ENCODE measurements around the gene MS4A8.
"Not testable (repeated sequence)": the region's sequence is repeated elsewhere in the genome, so short reads cannot be mapped to it uniquely, and the experiment has no call there.

The MS4A8 gene, protein sequence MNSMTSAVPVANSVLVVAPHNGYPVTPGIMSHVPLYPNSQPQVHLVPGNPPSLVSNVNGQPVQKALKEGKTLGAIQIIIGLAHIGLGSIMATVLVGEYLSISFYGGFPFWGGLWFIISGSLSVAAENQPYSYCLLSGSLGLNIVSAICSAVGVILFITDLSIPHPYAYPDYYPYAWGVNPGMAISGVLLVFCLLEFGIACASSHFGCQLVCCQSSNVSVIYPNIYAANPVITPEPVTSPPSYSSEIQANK

DNA sequence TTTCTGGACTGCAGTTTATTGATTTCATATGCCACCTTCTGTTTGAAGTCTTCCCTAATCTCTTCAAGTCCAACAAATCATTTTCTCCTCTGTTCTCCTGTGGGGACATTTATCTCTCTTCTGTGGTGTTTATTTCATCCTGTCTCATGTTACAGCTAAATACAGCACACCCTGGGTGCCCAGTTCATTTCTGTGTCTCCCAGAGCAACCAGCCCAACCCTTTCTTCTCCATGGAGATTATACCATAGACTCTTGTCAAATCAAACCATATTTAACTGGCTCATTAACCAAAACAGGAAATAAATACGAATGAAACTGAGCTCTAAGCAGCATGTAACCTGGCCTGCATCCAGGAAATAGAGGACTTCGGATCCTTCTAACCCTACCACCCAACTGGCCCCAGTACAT lies at the start of gene MS4A8:
Gene MS4A8 (plus strand): TSS at position 329 of the 408 bp plus-strand sequence. CDS start 1,249 bp downstream, outside the sequence.
- DNase-seq, result no peak

DNA sequence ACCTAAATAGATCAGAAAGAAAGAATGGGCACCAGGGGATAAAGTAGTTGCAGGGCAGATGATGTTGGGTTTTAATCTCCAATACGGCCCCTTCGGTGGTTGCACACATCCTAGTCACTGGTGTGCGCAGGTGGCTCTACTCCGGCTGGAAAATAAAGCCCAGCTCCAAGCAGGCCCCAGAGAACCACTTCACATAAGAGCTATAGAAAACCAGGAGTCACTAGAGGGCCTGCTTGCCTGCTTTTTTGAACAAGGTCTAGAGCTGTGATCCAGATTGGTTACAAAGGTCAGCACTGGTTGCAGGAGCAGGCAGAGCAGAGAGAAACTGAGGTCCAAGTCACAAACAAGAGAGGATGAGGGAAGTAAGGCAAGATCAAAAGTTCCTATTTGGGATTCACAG lies 41.5 kb upstream of the MS4A8 start:
- DNase-seq, result no peak

DNA sequence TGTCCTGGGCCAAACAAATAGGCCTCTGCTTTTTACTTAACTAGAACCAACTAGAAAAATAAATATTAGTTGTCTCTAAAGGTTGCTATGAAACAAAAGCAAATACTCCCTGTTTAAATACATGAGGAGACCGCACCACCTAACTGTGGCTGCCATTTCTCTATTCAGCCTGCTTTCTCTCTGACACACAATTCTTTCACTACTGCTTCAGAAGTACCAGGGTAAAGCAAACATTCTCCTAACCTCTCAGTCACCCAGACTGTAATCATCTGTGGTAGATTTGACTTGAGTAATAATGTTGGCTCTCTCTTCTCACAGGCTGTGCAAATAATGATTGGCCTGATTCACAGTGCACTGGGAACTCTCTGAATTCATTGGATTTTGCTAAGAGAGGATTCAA lies 41.0 kb upstream of the MS4A8 start:
- no peak for DNase-seq

DNA sequence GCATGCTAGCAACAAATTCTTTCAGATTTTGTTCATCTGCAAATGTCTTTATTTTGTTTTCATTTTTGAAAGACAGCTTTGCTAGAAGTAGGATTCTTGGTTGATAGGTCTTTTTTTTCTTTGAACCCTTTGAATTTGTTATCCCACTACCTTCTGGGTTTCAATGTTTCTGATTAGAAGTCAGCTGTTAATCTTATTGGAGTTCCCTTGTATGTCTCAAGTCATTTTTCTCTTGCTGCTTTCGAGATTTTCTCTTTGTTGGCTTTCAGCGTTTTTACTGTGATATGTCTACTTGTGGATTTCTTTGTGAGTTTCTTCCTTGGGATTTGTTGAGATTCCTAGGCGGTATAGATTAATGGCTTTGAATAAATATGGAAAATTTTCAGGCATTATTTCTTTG lies 27.2 kb upstream of the MS4A8 start:
- DNase-seq, result no peak

DNA sequence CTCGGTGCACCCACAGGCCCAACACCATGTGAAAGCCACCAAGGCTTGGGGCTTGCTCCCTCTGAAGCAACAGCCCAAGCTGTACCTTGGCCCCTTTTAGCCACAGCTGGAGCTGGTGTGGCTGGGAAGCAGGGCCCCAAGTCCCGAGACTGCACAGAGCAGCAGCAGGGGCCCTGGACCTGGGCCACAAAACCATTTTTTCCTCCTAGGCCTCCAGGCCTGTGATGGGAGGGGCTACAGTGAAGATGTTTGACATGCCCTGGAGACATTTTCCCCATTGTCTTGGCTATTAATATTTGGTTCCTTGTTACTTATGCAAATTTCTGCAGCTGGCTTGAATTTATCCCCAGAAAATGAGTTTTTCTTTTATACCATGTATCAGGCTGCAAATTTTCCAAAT lies 21.2 kb upstream of the MS4A8 start:
- DNase-seq, result not testable (repeated sequence)

DNA sequence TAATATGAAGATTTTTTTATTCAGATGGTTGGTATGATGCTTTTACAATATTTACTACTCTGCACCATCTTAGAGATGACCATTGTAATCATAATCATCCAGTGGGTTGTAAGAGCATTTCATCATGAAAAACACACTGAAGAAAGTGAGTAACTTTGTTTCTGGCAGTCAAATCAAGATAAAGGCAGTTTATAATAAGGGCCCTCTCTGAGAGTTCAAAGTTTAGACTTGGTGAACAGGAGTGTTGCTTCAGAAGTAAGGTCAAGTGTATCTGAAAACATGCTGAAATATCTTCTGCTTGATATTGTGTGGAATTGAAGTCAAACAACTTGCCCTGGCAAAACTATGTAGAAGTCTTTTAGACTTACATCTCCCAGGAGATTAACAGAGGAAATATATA lies 19.5 kb upstream of the MS4A8 start:
- no peak for DNase-seq

DNA sequence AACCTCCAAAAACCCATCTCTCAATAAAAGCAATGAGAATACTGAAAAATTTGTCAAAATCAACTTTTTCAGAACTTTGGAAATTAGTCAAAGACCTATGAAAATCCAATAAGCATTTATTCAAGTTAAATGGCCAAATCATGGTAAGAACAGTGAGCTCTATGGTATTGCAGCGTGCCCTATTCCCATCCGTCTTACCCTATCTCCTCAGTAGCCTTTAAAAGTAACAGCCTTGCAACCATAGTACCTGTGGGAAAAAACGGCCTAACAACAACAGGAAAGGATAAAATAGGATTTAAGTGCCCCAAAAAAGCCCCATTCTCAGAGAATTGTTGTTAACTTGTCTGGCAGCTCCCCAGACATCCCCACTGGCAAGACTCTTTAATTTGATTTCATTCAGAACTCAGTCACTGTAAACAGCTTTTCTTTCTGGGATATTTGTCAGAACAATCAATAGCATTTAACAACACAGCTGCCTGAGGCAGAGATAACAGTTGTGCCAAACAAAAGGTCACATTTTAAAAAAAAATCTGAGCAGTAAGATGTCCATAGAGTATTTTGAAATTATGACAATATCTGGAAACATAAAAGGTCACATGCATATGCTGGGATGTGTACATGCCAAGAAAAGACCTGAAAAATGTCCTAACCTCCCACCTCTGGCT lies 18.8 kb upstream of the MS4A8 start:
- no peak for DNase-seq

DNA sequence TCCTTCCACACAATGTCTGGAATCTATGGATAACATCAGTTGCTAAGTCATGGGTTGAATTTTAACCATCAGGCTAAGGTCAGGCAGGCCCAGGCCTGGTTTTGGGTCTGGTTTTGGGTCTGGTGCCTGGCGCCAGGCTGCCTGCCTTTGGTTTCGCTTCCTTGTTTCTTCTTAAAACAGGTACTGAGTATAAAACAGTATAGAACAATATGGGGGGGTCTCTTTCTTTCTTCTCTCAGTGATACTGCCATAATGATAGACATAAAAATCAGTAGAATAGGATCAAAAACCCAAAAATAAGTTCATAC lies 14.9 kb upstream of the MS4A8 start:
- DNase-seq, result not testable (repeated sequence)

DNA sequence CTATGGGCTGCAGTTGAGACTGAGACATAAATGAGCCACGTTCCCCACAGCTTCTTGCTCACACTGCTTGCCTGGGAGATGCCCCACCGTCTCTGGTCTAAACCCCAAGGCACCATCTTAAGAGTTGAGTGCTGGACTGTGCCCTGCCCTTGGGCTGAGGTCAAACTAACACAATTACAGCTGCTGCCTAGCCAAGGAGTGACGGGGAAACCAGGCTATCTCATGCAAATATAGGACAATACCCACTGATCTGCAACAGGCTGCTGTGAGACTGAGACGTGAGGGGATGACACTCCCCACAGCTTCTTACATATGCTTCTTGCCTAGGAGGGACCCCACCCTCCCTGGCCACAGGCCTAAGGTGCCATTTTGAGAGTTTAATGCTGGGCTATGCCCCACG lies 7.8 kb upstream of the MS4A8 start:
- DNase-seq, result no peak

DNA sequence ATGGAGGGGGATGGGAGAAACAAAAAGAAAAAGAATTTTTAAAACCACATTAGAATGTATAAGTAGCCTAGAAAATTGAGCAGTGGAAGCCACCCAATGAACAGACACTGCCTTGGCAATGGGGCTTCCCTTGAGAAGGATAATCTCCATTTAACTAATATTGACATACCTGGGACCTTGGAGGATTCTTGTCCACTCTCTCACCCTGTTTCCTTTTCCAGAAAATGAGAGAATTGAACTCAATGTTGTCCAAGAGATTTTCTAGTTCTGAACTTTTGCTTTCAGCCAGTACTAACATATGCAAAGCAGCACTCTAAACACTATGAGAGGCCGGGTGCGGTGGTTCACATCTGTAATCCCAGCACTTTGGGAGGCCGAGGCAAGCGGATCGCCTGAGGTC lies 524 bp downstream of the MS4A8 start:
- DNase-seq, result no peak

DNA sequence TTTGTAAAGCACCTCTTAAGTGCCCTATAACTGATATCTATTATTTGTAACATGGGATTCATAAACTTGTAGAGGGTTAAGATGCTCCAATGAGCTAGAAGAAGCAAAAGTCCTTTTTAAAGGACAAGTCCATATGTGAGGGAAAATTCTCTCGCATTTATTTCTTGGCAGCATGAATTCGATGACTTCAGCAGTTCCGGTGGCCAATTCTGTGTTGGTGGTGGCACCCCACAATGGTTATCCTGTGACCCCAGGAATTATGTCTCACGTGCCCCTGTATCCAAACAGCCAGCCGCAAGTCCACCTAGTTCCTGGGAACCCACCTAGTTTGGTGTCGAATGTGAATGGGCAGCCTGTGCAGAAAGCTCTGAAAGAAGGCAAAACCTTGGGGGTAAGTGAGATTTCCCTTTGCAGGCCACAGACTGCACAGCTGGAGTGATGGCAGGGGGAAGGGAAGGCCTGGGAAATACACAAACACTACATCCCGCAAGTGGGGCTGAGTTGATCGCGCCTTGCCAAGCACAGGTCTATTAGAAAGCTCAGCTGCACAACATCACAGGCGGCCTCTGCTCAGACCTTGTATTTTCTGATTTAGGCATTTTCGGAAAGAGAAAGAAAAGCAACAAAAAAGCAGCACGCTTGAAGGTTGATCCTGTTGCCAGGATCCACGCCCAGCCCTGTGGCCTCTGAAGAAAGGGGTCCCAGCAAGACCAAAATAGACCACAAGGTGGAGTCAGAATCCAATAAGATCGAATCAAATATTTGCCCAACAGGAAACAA lies 1.5 kb downstream of the MS4A8 start:
- no peak for DNase-seq

DNA sequence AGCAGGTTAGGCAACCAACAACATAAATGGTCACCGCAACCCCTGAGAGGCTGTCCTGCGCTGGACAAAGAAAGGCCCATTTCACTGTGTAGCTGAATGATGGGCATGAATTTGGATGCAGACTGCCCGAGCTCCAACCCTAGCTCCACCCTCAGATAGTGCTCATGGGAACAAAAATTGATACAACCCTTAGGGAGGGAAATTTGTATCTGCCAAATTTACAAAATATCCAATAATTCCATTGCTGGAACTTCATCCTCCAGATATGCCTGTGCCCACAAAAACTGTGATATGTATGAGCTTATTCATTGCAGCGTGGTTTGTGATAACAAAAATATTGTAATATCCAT lies 2.0 kb downstream of the MS4A8 start:
- no peak for DNase-seq

DNA sequence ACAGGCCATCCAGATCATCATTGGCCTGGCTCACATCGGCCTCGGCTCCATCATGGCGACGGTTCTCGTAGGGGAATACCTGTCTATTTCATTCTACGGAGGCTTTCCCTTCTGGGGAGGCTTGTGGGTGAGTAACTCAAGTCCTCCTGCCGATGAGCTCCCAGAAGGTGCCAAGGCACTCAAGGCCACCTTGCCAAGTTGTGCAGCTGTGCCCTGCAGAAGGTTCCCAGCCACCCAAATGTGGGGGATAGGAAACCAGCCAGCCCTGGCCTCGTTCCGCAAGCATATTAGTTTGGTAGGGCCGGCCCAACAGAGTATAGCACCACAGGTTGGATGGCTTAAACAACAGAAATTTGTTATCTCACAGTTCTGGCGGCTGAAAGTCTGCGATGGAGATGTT lies 4.0 kb downstream of the MS4A8 start:
- no peak for DNase-seq

DNA sequence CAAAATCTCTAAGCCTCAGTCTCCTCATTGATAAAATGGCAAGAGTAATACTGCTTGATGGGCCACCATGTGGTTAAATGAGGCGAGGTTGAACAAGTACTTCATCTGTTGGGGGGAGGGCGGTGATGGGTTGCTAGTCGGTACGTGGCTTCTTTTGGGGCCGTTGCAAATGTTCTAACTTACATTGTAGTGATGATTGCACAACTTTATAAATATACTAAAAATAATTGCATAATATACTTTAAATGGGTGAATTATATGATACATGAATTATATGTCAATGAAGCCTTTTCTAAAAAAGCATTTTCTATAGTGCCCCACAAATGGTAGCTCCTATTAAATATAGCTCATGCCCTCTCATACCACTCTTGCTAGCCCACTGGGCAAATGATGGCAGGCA lies 6.5 kb downstream of the MS4A8 start:
- DNase-seq, result no peak

DNA sequence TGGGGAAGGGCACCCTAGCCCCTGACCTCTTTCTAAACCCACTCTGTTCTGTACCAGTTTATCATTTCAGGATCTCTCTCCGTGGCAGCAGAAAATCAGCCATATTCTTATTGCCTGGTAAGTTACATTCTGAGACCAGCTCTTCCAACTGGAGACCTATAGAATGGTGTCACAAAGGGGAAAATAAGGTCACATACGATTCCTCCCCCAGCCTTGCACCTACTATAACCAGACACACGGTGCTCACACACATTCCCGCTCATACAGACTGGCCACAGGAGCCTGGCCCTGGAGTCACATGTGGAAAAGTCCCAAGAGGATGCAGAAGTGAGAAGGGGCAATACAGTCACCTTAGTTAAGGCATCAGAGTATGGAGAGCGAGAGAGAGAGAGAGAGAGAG lies 7.5 kb downstream of the MS4A8 start:
- DNase-seq, result no peak

DNA sequence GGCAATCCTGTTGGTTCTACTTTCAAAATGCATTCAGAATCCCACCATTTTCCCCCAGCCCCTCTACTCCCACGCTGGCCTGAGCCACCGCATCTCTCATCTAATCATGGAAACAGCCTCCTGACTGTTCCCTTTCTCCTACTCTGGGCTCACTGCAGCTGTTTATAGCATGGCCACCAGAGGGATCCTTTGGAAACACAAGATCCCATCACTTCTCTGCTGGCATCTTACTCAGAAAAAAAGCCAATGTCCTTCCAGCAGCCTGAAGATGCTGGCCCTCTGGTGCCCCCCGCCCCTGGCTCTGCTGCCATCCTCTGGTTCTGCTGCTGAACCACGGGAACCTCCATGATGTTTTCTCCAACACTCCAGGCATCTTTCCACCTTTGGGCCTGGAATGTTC lies 11.1 kb downstream of the MS4A8 start:
- DNase-seq, result no peak

DNA sequence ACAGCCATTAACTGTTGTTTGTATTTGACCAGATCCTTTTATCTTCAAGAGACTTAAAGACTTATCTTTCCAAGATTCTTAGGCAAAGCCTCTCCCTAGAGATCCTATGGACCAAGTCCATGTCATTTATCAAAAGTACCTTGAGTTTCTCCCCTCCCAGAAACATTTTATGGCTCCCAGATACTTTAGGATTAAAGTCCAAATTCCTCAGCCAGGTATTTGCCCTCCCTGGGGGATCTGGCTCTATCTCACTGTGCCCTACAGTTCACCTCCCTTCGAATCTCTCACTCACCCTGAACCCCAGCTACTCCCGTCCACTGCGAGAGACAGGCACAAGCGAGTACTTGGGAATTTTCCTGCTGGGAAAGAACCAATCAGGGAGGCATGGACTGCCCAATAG lies 11.9 kb downstream of the MS4A8 start:
- DNase-seq, result no peak

DNA sequence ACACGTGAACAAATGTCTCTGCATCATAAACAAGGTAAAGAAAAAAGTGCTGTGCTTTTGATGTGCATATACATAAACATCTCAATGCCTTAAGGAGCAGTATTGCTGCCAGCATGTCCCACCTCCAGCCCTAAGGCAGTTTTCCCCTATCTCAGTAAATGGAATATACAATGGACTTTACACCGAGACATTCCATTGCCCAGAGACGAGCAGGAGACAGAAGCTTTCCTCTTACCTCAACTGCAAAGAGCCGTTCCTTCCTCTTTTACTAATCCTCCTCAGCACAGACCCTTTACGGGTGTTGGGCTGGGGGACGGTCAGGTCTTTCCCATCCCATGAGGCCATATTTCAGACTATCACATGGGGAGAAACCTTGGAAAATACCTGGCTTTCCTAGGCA lies 14.0 kb downstream of the MS4A8 start:
- not testable (repeated sequence) for DNase-seq

DNA sequence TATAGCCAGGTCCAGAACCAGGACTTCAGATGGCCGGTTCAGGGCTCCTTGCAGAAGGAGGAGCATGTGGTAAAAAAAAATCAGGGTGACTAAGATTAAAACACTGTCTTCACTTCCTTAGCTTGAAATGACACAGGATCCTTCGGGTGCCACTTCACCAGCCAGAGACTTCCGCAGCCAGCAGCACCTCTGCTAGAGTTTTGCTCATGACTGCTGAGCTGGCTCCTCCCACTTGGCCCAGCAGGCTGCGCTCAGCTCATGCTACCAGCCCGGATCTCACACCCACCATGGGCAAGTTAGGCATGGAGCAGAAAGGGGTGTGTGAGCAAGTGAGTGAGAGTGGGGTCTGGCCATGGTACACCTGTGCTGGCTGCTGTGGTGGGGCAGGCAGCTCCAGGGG lies 18.5 kb downstream of the MS4A8 start:
- no peak for DNase-seq

DNA sequence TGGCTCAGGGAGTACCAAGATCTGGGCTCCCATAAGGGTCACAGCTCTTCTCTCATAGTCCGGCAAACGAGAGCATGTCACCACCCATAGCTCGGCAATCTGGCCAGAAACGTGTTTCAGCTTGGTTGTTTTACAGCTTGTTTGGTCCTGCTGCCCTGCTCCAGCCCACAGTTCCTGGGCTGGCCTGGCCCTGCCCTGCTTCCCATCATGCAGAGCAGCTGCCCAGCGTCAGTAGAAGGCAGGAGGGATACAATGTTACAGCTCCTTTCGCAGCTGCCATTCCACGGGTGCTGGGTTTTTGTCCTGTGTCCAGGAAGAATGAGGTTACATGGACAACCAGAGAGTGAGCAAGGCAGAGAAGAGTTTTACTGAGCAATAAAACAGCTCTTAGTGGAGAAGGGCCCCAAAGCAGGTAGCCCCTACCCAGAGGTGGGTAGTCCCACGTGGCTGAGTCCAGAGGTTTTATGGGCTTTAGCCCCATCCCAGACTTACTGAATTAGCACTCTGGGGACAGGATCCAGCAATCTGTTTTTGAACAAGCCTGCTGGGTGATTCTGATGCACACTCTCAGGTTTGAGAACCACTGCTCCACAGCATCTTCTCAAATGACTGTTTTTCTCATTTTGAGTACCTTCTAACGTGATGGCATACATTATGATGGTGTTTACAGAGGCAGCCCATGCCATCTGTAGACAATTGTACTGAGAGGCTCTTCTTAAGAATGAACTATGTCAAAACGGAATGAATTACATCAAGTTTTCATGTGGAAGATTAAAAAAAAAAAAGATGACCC lies 19.3 kb downstream of the MS4A8 start:
- DNase-seq, result no peak

DNA sequence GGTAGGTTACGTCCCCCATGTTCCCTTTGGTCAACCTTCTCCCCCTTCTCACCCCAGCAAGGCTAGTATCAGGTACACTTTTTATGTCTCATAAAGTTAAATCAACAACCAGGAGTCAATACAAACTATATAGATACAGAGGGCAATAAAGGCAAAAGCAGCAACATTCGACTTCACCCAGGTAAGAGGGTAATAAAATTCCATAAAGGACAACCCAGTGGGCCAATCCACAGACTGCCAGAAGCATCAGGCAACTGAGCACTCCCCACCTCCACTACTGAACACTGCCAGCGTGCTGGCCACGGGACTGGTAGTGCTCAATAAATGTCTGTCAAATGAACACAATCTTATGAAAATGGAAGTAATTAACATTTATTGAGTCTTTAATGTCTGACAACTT lies 20.0 kb downstream of the MS4A8 start:
- DNase-seq, result no peak

DNA sequence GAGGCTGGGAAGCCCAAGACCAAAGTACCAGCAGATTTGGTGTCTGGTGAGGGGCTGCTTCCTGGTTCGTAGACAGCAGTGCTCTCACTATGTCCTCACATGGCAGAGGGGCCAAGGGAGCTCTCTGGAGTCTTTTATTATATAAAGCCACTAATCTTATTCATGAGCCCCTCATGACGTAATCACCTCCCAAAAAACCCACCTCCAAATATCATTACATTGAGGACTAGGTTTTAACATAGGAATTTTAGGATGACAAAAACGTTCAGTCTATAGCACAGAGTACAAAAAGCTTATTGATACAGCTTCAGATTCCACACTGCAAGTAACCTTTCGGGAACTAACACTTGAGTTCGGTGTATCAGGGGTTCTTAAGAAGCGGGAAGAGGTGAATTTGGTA lies 21.0 kb downstream of the MS4A8 start:
- no peak for DNase-seq

DNA sequence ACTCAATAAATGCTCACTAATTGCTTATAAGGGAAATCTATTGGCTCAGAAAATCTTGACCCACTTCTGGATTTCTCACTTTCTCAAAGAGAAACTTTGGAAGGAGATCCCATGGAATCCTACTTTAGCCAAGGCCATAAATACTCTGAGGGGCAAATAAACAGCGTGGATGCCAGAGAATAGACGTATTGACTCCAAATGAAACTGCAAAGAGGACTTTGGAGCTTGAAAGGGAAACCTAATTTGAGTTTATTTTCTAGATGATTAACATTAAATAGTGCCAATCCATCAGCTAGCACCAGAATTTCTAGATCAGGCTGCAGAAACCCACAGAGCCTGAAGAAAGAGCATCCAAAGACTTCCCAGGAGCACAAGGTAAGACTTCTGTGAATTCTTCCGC lies 25.0 kb downstream of the MS4A8 start, which contains the start of gene MS4A18:
Gene MS4A18 (plus strand): TSS at position 301 of the 400 bp plus-strand sequence.
- DNase-seq, result no peak

DNA sequence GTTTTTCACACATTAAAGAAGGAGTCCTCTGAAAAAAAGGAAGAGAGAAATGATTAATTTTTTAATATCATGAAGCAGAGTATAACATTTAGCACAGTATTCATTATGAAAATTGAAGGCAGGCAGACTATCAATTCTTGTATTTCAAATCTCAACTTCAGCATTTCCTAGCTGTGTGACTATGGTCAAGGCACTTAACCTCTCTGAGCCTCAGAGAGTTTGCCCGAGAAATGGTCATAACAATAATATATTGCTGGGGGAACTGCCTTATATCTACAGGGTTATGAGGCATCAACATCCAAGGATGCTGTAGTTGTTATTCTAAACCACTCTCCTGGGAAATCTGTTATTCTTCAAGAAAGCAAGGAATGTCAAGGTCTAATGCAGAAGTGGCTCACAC lies 26.2 kb downstream of the MS4A8 start:
- DNase-seq, result no peak

All from AML-193 (cell line).